Ovary (tissue), 9 donors: ENCODE results near the gene NBPF4. TPM values are rescaled to one million over a fixed set of nuclear protein-coding genes. Genes with fewer than 3 reads are reported as not detected.

Source experiments
- DNase-seq, 5 donors: peaks; one replicate each; pipeline ENCODE4 v3.0.0-alpha.2; 2019 to 2020
- H3K27ac ChIP-seq, 2 donors: fragments of 200-600 bp; one replicate each; pipeline versions ENCODE4 v1.5.1 to v1.8.0; 2019 to 2022
- H3K27me3 ChIP-seq: fragments of 200-600 bp; one replicate; pipeline ENCODE4 v1.8.0; 2022
- H3K36me3 ChIP-seq: fragments of 200-600 bp; sonication (generic); one replicate; pipeline ENCODE4 v1.5.1; 2019
- H3K4me1 ChIP-seq: one replicate; pipeline ENCODE4 v1.8.1; 2013; ENCODE audit warnings: mild to moderate bottlenecking, moderate library complexity; ENCODE audit not compliant: insufficient read depth
- H3K4me3 ChIP-seq: fragments of 200-600 bp; sonication (generic); one replicate; pipeline ENCODE4 v1.5.1; 2017
- H3K9me3 ChIP-seq, 2 donors: fragments of 200-600 bp in 1 of 2; sonication (generic) in 1 of 2; one replicate each; pipeline versions ENCODE4 v1.5.1 to v1.8.1; 2013 to 2019; ENCODE audit warnings: mild to moderate bottlenecking in 1 of 2, moderate library complexity in 1 of 2
- CTCF ChIP-seq, 3 donors: fragments of 450-650 bp in 2 of 3; fragments of 200-600 bp in 1 of 3; IDR thresholded peaks; one replicate each; pipeline versions ENCODE4 v1.5.1 to v1.8.0; 2016 to 2022; ENCODE audit warnings: antibody characterized with exemption in 3 of 3, mild to moderate bottlenecking in 1 of 3
- EP300 ChIP-seq: sonication (generic); formaldehyde crosslinking; IDR thresholded peaks from one replicate; pipeline ENCODE4 v1.6.1; 2017; ENCODE audit warnings: antibody characterized with exemption
- POLR2A ChIP-seq: fragments of 450-650 bp; IDR thresholded peaks from one replicate; pipeline ENCODE4 v1.6.1; 2017; ENCODE audit warnings: antibody characterized with exemption, mild to moderate bottlenecking, moderate library complexity
- WGBS, 3 donors: extraction: QIAGEN DNeasy Blood & Tissue Kit in 1 of 3; methylation state at CpG; one replicate each; pipeline versions ENCODE4 v1.1.5 to v1.1.7; 2013 to 2017; 5-methylcytosine and 5-hydroxymethylcytosine counted together
- intact Hi-C, 4 donors: fragments of 100-400 bp; cut with DNase I; formaldehyde crosslinking; loops; one replicate each; pipeline versions ENCODE4 v1.11.0 to v1.15.1; 2022 to 2023
- polyA plus RNA-seq, 2 donors: library from polyadenylated mRNA; stranded (reverse); fragments of 200-250 nt in 1 of 2; fragments of 350-450 nt in 1 of 2; fragmentation: Illumina TruSeq in 1 of 2; extraction: RNeasy Lipid Tissue Mini Kit (QIAGEN cat#74804) in 1 of 2; gene quantifications; one replicate each; pipeline ENCODE4 v1.2.3, GENCODE V29; 2013 to 2014
- total RNA-seq, 7 donors: library from RNA; depleted of rRNA in 2 of 7; stranded (reverse); fragments of >200 nt in 2 of 7; fragmentation: NEBNext Ultra II Directional in 3 of 7; extraction: Animal tissue kit (Norgen Biotek cat#: 25700) in 3 of 7; gene quantifications; one replicate each; pipeline versions ENCODE4 v1.1.0 to v1.2.4, GENCODE V29; 2016 to 2023
- donor health status: DM: no; HTN: no; CAD: no; lungs with moderate emphysema.
- donor health status: DM: no; HTN: no; CAD: no.
- donor health status: Bipolar disorder and iron deficiency.
- donor health status: DM: yes; HTN: yes; CAD: no.
- donor health status: DM: no; HTN: no; CAD: no.
- donor health status: DM: yes; HTN: yes; CAD: no.

The NBPF4 gene
- total and polyA plus RNA-seq, 9 donors, result 0.13 TPM; not detected in 8

GRCh38 chr1:108200687-108201051 lies 43.2 kb downstream of the NBPF4 start:
- Histone ChIP-seq H3K4me1 (peaks cover 8% of the 10 kb centered on the region), H3K4me3 (peak overlapping the region; percentile 79), H3K36me3 (no peaks in the 10 kb centered on the region), H3K9me3 (no peaks in the 10 kb centered on the region), H3K27ac (peak overlapping the region; percentile 47 to 86), H3K27me3 (no peaks in the 10 kb centered on the region)
- 1 to 2% (median 1%) methylated on average over 10 of the region's 10 CpGs for WGBS, 3 donors
- peak in 2 of 5 donors; percentile 13 to 26 for DNase-seq
- TF ChIP-seq POLR2A, result no peak
- TF ChIP-seq EP300, result no peak
- TF ChIP-seq CTCF (IDR thresholded peaks at IDR 0.05), result no peak
- intact Hi-C loops, result no loop called here

GRCh38 chr1:108199781-108200686 lies 43.8 kb downstream of the NBPF4 start, which contains the start of gene SLC25A24:
Gene SLC25A24, minus strand, starts transcription at chr1:108200343. Its CDS starts 205 bp downstream, at chr1:108200138.
- WGBS, 3 donors, result 0% methylated on average over 64 to 97 of the region's 97 CpGs
- TF ChIP-seq EP300, result no peak
- no peak for TF ChIP-seq POLR2A
- TF ChIP-seq CTCF (IDR thresholded peaks at IDR 0.05), result no peak

GRCh38 chr1:108199201-108199691 lies 44.6 kb downstream of the NBPF4 start:
- DNase-seq, result no peak
- 1 to 7% (median 6%) methylated on average over 9 of the region's 9 CpGs for WGBS, 3 donors
- peak overlapping the region in 1 of 2 donors; percentile 86 for H3K27ac ChIP-seq
- H3K27me3 ChIP-seq, result no peaks in the 10 kb centered on the region
- no peak for TF ChIP-seq CTCF (IDR thresholded peaks at IDR 0.05)
- TF ChIP-seq EP300, result no peak
- TF ChIP-seq POLR2A, result no peak
- no peaks in the 10 kb centered on the region for H3K36me3 ChIP-seq
- peaks cover 8% of the 10 kb centered on the region for H3K4me1 ChIP-seq
- intact Hi-C loops, result no loop called here
- no peaks in the 10 kb centered on the region for H3K9me3 ChIP-seq
- peak overlapping the region; percentile 79 for H3K4me3 ChIP-seq

More at GRCh38 chr1:108199781-108200686, 43.8 kb downstream of the NBPF4 start, which contains the start of gene SLC25A24:
- H3K27me3 ChIP-seq, result no peaks in the 10 kb centered on the region
- H3K27ac ChIP-seq, result peak within 1 kb of the TSS; percentile 47 to 86
- peak within 1 kb of the TSS; percentile 79 for H3K4me3 ChIP-seq
- no peaks in the 10 kb centered on the region for H3K9me3 ChIP-seq
- no peaks in the 10 kb centered on the region for H3K36me3 ChIP-seq
- intact Hi-C loops, result no loop called here
- peaks cover 8% of the 10 kb centered on the region for H3K4me1 ChIP-seq
- DNase-seq, result peak; percentile 67 to 87 (median 74)

GRCh38 chr1:108194051-108194450 lies 49.8 kb downstream of the NBPF4 start:
- Histone ChIP-seq H3K27me3 (no peaks in the 10 kb centered on the region), H3K9me3 (no peaks in the 10 kb centered on the region), H3K4me1 (peaks cover 6% of the 10 kb centered on the region), H3K4me3 (no peak overlapping the region), H3K27ac (no peak overlapping the region), H3K36me3 (no peaks in the 10 kb centered on the region)
- DNase-seq, result no peak
- WGBS, 3 donors, result 90 to 94% (median 92%) methylated on average over 1 of the region's 1 CpG
- intact Hi-C loops, result no loop called here
- TF ChIP-seq EP300 (no peak), CTCF (IDR thresholded peaks at IDR 0.05) (no peak), POLR2A (no peak)
